GM18867 (cell line): ENCODE measurements around the gene ADPRHL1.
"Not testable (repeated sequence)": the region's sequence is repeated elsewhere in the genome, so short reads cannot be mapped to it uniquely, and the experiment has no call there.

Experiments
- ATAC-seq: cut with Tn5 transposase; IDR thresholded peaks from one replicate; pipeline ENCODE4 v1.9.1; 2021; ENCODE audit warnings: mild to moderate bottlenecking, moderate library complexity; ENCODE audit not compliant: unreplicated experiment

The ADPRHL1 gene

DNA sequence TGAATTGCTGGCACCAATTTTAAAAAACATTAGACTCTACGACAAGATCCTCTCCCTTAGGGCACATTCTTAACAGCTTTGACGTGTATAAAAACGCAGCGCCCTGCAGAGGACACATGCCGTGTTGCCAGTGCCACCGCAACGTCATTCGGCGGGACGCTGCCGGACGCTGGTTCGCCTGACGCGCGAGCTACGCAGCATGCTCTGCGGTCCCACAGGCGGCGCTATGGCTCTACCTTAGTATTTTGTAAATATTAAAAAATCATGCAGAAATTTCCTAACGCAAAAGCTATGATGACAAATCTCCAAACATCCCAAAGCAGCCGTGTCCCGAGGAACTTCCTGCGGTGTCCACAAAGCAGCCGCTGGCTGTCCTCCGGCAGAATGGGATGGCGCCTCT is 4.2 kb upstream of the ADPRHL1 start:
- no peak for ATAC-seq

- no peak for ATAC-seq
These were observed 2.9 kb upstream of the ADPRHL1 start for GRCh38 chr13:113456116-113456702.

GRCh38 chr13:113455384-113455783 is 2.1 kb upstream of the ADPRHL1 start:
- ATAC-seq, result no peak

DNA sequence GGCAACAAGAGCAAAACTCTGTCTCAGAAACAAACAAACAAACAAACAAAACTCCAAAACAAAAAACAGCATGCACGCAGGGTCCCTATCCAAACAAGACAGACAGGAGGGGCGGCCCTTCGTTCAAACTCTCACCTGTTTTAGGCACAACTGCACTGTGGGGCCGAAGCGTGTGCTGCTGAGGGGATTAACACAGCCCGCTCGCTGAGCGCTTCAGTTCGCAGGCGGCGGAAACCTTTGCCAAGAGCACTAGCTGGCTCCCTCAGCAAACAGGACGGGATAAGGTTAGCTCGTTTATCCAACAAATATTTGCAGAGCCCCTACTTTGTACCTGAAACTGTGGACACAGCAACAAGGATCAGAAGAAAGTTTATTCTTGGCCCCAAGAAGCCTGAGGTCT is 1.6 kb upstream of the ADPRHL1 start:
- ATAC-seq, result no peak

- no peak for ATAC-seq
These were observed 822 bp downstream of the ADPRHL1 start for GRCh38 chr13:113452466-113452865.

- ATAC-seq, result no peak
These were observed 1.3 kb downstream of the ADPRHL1 start for GRCh38 chr13:113451951-113452421.

DNA sequence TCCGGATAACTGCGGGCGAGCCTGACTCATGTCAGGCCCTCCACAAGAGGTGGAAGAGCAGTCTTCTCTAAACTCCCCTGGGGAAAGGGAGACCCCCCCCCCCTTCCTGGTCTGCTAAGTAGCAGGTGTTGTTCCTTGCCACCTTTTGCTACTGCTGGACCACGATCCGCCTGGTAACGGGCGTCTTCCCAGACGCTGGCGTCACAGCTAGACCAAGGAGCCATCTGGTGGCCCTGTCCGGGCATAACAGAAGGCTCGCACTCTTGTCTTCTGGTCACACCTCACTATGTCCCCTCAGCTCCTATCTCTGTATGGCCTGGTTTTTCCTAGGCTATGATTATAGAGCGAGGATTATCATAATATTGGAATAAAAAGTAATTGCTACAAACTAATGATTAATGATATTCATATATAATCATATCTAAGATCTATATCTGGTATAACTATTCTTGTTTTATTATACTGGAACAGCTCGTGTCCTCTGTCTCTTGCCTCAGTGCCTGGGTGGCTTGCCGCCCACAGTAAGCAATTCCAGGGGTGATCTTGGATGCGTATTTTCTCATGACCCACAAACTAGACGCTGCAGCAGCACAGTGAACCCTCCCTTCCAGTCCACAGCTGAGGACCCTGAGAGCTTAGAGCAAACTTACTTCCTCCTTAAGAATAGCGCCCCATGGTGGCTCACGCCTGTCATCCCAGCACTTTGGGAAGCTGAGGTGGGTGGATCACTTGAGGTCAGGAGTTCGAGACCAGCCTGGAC is 2.2 kb downstream of the ADPRHL1 start:
- not testable (repeated sequence) for ATAC-seq

DNA sequence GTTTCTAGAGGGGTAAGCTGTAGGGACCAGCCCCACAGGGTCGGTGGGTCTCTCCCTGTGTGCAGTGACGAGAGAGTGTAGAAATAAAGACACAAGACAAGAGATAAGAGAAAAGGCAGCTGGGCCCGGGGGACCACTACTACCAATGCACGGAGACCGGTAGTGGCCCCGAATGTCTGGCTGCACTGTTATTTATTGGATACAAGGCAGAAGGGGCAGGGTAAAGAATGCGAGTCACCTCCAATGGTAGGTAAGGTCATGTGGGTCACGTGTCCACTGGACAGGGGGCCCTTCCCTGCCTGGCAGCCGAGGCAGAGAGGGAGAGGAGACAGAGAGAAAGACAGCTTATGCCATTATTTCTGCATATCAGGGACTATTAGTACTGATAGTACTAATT is 2.9 kb downstream of the ADPRHL1 start:
- not testable (repeated sequence) for ATAC-seq

GRCh38 chr13:113449693-113450347 is 3.5 kb downstream of the ADPRHL1 start:
- no peak for ATAC-seq

- ATAC-seq, result peak; percentile 74
These were observed 4.2 kb downstream of the ADPRHL1 start for GRCh38 chr13:113448885-113449692.

GRCh38 chr13:113448545-113448884 is 4.8 kb downstream of the ADPRHL1 start:
- no peak for ATAC-seq

- ATAC-seq, result no peak
These were observed 5.7 kb downstream of the ADPRHL1 start for GRCh38 chr13:113447596-113447995.

DNA sequence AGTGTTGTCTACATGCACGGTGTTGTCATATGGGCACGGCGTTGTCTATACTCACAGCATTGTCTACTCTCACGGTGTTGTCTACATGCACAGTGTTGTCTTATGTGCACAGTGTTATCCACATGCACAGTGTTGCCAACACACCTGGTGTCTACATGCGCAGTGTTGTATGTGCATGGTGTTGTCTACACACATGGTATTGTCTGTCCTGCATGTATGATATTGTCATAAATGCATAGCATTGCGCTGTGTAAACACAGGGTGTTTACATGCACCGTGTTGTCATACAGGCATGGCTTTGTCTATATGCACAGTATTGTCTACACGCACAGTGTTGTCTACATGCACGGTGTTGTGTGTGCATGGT is 6.8 kb downstream of the ADPRHL1 start:
- ATAC-seq, result no peak

- no peak for ATAC-seq
These were observed 7.3 kb downstream of the ADPRHL1 start for GRCh38 chr13:113445791-113446487.

- no peak for ATAC-seq
These were observed 9.3 kb downstream of the ADPRHL1 start for GRCh38 chr13:113443991-113444390.

DNA sequence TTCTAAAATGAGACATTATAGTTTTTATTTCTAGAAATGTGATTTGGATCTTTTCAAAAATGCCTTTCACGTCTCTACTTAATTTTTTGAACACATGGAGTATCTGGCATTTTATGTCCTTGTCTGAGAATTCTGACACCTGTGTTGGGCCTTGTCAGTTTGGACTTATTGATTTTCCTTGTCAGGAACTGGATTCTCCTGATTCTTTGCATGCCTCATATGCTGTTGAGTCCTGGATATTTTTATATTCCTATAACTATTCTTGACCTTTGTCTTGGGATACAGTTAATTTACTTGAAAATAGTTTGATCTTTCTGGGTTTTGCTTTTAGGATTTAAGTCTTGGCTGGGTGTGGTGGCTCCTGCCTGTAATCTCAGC is 10.3 kb downstream of the ADPRHL1 start:
- ATAC-seq, result no peak

GRCh38 chr13:113442354-113442984 is 10.8 kb downstream of the ADPRHL1 start:
- ATAC-seq, result no peak

- no peak for ATAC-seq
These were observed 11.6 kb downstream of the ADPRHL1 start for GRCh38 chr13:113441661-113442060.

- ATAC-seq, result no peak
These were observed 15.8 kb downstream of the ADPRHL1 start for GRCh38 chr13:113437408-113438010.

DNA sequence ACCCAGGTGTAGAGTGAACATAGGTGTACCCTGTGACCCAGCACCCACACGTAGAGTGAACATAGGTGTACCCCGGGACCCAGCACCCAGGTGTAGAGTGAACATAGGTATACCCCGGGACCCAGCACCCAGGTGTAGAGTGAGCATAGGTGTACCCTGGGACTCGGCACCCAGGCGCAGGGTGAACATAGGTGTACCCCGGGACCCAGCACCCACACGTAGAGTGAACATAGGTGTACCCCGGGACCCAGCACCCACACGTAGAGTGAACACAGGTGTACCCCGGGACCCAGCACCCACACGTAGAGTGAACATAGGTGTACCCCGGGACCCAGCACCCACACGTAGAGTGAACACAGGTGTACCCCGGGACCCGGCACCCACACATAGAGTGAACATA is 16.4 kb downstream of the ADPRHL1 start:
- not testable (repeated sequence) for ATAC-seq
